SU-DHL-6 (cell line): ENCODE measurements around the gene SLC6A3.

Experiments
- H2AFZ ChIP-seq: fragments of 200-600 bp; sonication (generic); 2 replicates; pipeline ENCODE4 v1.6.1; 2014; ENCODE audit warnings: low read depth, mild to moderate bottlenecking, moderate library complexity, mixed read lengths, antibody characterized with exemption, low read length; ENCODE audit not compliant: severe bottlenecking
- H3F3A ChIP-seq: fragments of 200-600 bp; shearing (Covaris generic); 2 replicates; pipeline ENCODE4 v1.6.0; 2016; ENCODE audit warnings: antibody characterized with exemption, mild to moderate bottlenecking; ENCODE audit not compliant: insufficient read depth
- H3K27ac ChIP-seq: fragments of 200-600 bp; sonication (generic); 2 replicates; pipeline ENCODE4 v1.5.1; 2016; ENCODE audit warnings: low read depth, mild to moderate bottlenecking, low read length, moderate library complexity, mixed read lengths
- H3K27me3 ChIP-seq: fragments of 200-600 bp; sonication (generic), shearing (Covaris generic); 2 replicates; pipeline ENCODE4 v1.6.0; 2014; ENCODE audit warnings: mild to moderate bottlenecking, low read length
- H3K36me3 ChIP-seq: fragments of 200-600 bp; sonication (generic); 2 replicates; pipeline ENCODE4 v1.6.1; 2014; ENCODE audit warnings: mild to moderate bottlenecking, low read length, mixed read lengths
- H3K4me2 ChIP-seq: fragments of 300-600, 200-600 bp; shearing (Covaris generic), sonication (generic); 2 replicates; pipeline ENCODE4 v1.6.0; 2014; ENCODE audit warnings: low read length, low read depth, mild to moderate bottlenecking; ENCODE audit not compliant: poor library complexity, severe bottlenecking
- H3K4me3 ChIP-seq: fragments of 200-600 bp; sonication (generic); 2 replicates; pipeline ENCODE4 v1.5.1; 2014; ENCODE audit warnings: antibody characterized with exemption, low read length, mild to moderate bottlenecking, mixed read lengths; ENCODE audit not compliant: insufficient read depth, poor library complexity, severe bottlenecking
- H3K79me2 ChIP-seq: fragments of 200-600 bp; sonication (generic); 2 replicates; pipeline ENCODE4 v1.6.1; 2014; ENCODE audit warnings: mild to moderate bottlenecking, low read length, moderate library complexity; ENCODE audit not compliant: insufficient read depth
- H3K9ac ChIP-seq: fragments of 200-600 bp; sonication (generic); 2 replicates; pipeline ENCODE4 v1.7.0; 2014; ENCODE audit warnings: mild to moderate bottlenecking, low read length
- H3K9me2 ChIP-seq: fragments of 200-600 bp; sonication (generic); replicated peaks from 2 replicates; pipeline ENCODE4 v1.6.1; 2014; ENCODE audit warnings: low read length; ENCODE audit not compliant: insufficient read depth
- H3K9me3 ChIP-seq: fragments of 200-600 bp; sonication (generic); 2 replicates; pipeline ENCODE4 v1.6.1; 2014; ENCODE audit warnings: low read length, mixed read lengths; ENCODE audit not compliant: insufficient read depth
- H4K20me1 ChIP-seq: fragments of 200-600 bp; sonication (generic); 2 replicates; pipeline ENCODE4 v1.6.1; 2014; ENCODE audit warnings: low read depth, mild to moderate bottlenecking, antibody characterized with exemption, low read length, moderate library complexity, mixed read lengths
- CTCF ChIP-seq: fragments of 200-600 bp; sonication (generic); IDR thresholded peaks from one replicate; pipeline ENCODE4 v1.5.1; 2017; ENCODE audit warnings: antibody characterized with exemption, mild to moderate bottlenecking, low read length, moderate library complexity; ENCODE audit not compliant: insufficient read depth, poor library complexity, severe bottlenecking
- EZH2phosphoT487 ChIP-seq: fragments of 200-600 bp; sonication (generic), shearing (Covaris generic); conservative IDR thresholded peaks from 2 replicates; pipeline ENCODE4 v1.6.1; 2018; ENCODE audit warnings: mild to moderate bottlenecking, antibody characterized with exemption, low read length, moderate library complexity, mixed read lengths

Gene SLC6A3

GRCh38 chr5:1435369-1435768 lies 9.9 kb downstream of the SLC6A3 start:
- Histone ChIP-seq H3K9me3 (no peaks in the 10 kb centered on the region), H3K79me2 (no peaks in the 10 kb centered on the region), H3K9me2 (no peaks in the 10 kb centered on the region), H2AFZ (no peak overlapping the region), H3K27ac (no peak overlapping the region), H3F3A (no peaks in the 10 kb centered on the region), H3K9ac (no peak overlapping the region), H4K20me1 (no peaks in the 10 kb centered on the region), H3K4me3 (no peak overlapping the region), H3K27me3 (no peaks in the 10 kb centered on the region), H3K4me2 (no peak overlapping the region), H3K36me3 (no peaks in the 10 kb centered on the region)
- TF ChIP-seq EZH2phosphoT487, result no peak
- TF ChIP-seq CTCF, result no peak

- H3K9me2 ChIP-seq, result no peaks in the 10 kb centered on the region
- H3K9ac ChIP-seq, result no peak overlapping the region
- TF ChIP-seq CTCF (no peak), EZH2phosphoT487 (no peak)
- no peak overlapping the region for H3K4me3 ChIP-seq
- H3K27me3 ChIP-seq, result no peaks in the 10 kb centered on the region
- no peaks in the 10 kb centered on the region for H3K79me2 ChIP-seq
- no peak overlapping the region for H3K27ac ChIP-seq
- no peaks in the 10 kb centered on the region for H4K20me1 ChIP-seq
- H3K36me3 ChIP-seq, result no peaks in the 10 kb centered on the region; the same call in 1 of the 2 replicates
- H2AFZ ChIP-seq, result no peak overlapping the region
- H3K9me3 ChIP-seq, result peaks cover 15% of the 10 kb centered on the region; the same call in 1 of the 2 replicates
- H3F3A ChIP-seq, result no peaks in the 10 kb centered on the region
- H3K4me2 ChIP-seq, result no peak overlapping the region
These were observed 12.9 kb downstream of the SLC6A3 start for GRCh38 chr5:1432296-1432695.

- H3K4me2 ChIP-seq, result no peak overlapping the region
- no peaks in the 10 kb centered on the region; the same call in 1 of the 2 replicates for H3K36me3 ChIP-seq
- no peaks in the 10 kb centered on the region for H4K20me1 ChIP-seq
- peaks cover 15% of the 10 kb centered on the region; the same call in 1 of the 2 replicates for H3K9me3 ChIP-seq
- TF ChIP-seq EZH2phosphoT487 (no peak), CTCF (no peak)
- no peak overlapping the region for H3K9ac ChIP-seq
- no peak overlapping the region for H3K4me3 ChIP-seq
- H2AFZ ChIP-seq, result no peak overlapping the region
- no peaks in the 10 kb centered on the region for H3K9me2 ChIP-seq
- H3F3A ChIP-seq, result no peaks in the 10 kb centered on the region
- no peaks in the 10 kb centered on the region for H3K79me2 ChIP-seq
- H3K27me3 ChIP-seq, result no peaks in the 10 kb centered on the region
- H3K27ac ChIP-seq, result no peak overlapping the region
These were observed 13.3 kb downstream of the SLC6A3 start for GRCh38 chr5:1431896-1432295.
